ENCODE data around the gene DPH1.

DNA sequence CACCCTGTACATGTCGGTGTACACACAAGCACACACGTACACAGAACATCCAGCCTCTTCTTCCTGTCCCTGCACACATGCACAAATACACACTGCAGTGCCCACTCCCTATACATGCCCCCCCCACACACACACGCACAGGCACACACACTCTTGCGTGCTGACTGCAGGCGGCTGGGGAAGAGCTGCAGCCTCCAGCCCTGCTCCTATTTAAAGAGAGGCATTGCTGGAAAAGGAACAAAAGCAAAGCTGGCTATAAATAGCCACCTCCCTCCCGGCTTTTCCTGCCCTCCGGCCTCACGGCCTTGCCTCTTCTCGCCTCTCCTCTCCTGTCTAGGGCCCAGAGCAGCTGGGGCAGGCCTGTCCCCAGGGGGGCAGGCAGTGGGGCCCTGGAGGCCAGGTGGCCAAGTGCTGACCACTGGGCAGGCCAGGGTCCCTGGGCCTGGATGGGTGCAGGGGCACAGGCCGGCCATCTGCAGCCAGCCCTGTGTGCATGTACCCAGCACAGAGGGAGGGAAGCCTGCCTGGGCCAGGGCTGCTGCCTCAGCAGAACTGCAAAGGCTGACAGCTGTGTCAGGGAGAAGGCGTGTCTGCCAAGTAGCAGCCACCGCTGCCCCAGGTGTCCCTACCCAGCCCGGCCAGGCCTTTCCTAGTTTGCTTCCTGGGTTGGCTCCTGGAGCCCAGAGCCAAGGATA, 30.2 kb upstream of the DPH1 start:
- no peak for TF ChIP-seq POLR2A (IDR thresholded peaks at IDR 0.05; ENCODE audit: low read length)
- TF ChIP-seq GATA1 (IDR thresholded peaks at IDR 0.05; ENCODE audit: low read depth, low read length), result no peak

Measured in erythroblast (primary cell).